Lung (tissue), 12 donors: ENCODE measurements around the gene AP3D1. TPM values are rescaled to one million over a fixed set of nuclear protein-coding genes. Genes with fewer than 3 reads are reported as not detected.

Experiments used
- ATAC-seq: fragments of 200-7000 bp; cut with Tn5 transposase; one replicate; pipeline ENCODE4 v1.9.1; 2020; ENCODE audit warnings: moderate number of reproducible peaks; ENCODE audit not compliant: insufficient read depth, low FRiP score
- DNase-seq, 3 donors: peaks; one replicate each; pipeline ENCODE4 v3.0.0-alpha.2; 2013 to 2017
- H3K27ac ChIP-seq, 2 donors: one replicate each; pipeline ENCODE4 v1.5.1; 2013; ENCODE audit warnings: mild to moderate bottlenecking in 2 of 2, moderate library complexity in 2 of 2, control low read depth in 1 of 2, inconsistent platforms in 1 of 2, low read depth in 1 of 2, low read length in 1 of 2
- H3K27me3 ChIP-seq, 3 donors: one replicate each; pipeline ENCODE4 v1.5.1; 2013; ENCODE audit warnings: low read length in 2 of 3; ENCODE audit not compliant: control insufficient read depth in 3 of 3, insufficient read depth in 3 of 3
- H3K36me3 ChIP-seq, 4 donors: one replicate each; pipeline ENCODE4 v1.5.1; 2013; ENCODE audit warnings: low read length in 4 of 4, mild to moderate bottlenecking in 1 of 4, moderate library complexity in 1 of 4; ENCODE audit not compliant: control insufficient read depth in 4 of 4, insufficient read depth in 4 of 4
- H3K4me1 ChIP-seq, 5 donors: one replicate each; pipeline ENCODE4 v1.5.1; 2013; ENCODE audit warnings: low read length in 5 of 5, mild to moderate bottlenecking in 2 of 5, moderate library complexity in 1 of 5; ENCODE audit not compliant: control insufficient read depth in 5 of 5, insufficient read depth in 5 of 5
- H3K4me3 ChIP-seq: one replicate; pipeline ENCODE4 v1.5.1; 2013; ENCODE audit warnings: mild to moderate bottlenecking, control low read depth, moderate library complexity
- H3K9ac ChIP-seq, 2 donors: one replicate each; pipeline ENCODE4 v1.5.1; 2013; ENCODE audit warnings: low read length in 2 of 2, control low read depth in 1 of 2; ENCODE audit not compliant: insufficient read depth in 1 of 2
- H3K9me3 ChIP-seq, 4 donors: one replicate each; pipeline ENCODE4 v1.5.1; 2013; ENCODE audit warnings: low read length in 3 of 4, mild to moderate bottlenecking in 1 of 4, moderate library complexity in 1 of 4; ENCODE audit not compliant: control insufficient read depth in 4 of 4, insufficient read depth in 3 of 4
- WGBS, 2 donors: extraction: QIAGEN DNeasy Blood & Tissue Kit; methylation state at CpG; one replicate each; pipeline ENCODE4 v1.1.7; 2013; 5-methylcytosine and 5-hydroxymethylcytosine counted together
- polyA plus RNA-seq, 2 donors: library from polyadenylated mRNA; stranded (reverse); fragments of 200-250 nt; gene quantifications; one replicate each; pipeline ENCODE4 v1.2.1, GENCODE V29; 2013
- total RNA-seq, 2 donors: library from RNA; depleted of rRNA in 1 of 2; stranded (reverse); fragments of >200 nt in 1 of 2; gene quantifications; one replicate each; pipeline ENCODE4 v1.2.1, GENCODE V29; 2014 to 2021
- TF ChIP-seq, protein P1 (sequence below): IDR thresholded peaks from 2 replicates; pipeline ENCODE4 v1.5.1; 2012; ENCODE audit warnings: mild to moderate bottlenecking; ENCODE audit errors: control extremely low read depth, extremely low read depth
- donor health status: control.
- donor health status: control.
- donor health status: Bipolar disorder and iron deficiency.
- donor health status: healthy.
- donor health status: DM: yes; HTN: yes; CAD: no.

Gene AP3D1
- total and polyA plus RNA-seq, 4 donors: 55.3 to 144 (median 85.4) TPM

GRCh38 chr19:2122982-2123381 lies 28.4 kb downstream of the AP3D1 start:
- DNase-seq: no peak
- no peak for ATAC-seq
- Histone ChIP-seq H3K36me3 (peaks cover 11 to 78% (median 32%) of the 10 kb centered on the region in 4 donors), H3K4me3 (no peak overlapping the region), H3K27ac (no peak overlapping the region), H3K9ac (no peak overlapping the region), H3K27me3 (no peaks in the 10 kb centered on the region), H3K4me1 (no peaks in the 10 kb centered on the region), H3K9me3 (no peaks in the 10 kb centered on the region)
- WGBS, 2 donors: 93% methylated on average over 10 of the region's 10 CpGs
- TF ChIP-seq, protein P1, sequence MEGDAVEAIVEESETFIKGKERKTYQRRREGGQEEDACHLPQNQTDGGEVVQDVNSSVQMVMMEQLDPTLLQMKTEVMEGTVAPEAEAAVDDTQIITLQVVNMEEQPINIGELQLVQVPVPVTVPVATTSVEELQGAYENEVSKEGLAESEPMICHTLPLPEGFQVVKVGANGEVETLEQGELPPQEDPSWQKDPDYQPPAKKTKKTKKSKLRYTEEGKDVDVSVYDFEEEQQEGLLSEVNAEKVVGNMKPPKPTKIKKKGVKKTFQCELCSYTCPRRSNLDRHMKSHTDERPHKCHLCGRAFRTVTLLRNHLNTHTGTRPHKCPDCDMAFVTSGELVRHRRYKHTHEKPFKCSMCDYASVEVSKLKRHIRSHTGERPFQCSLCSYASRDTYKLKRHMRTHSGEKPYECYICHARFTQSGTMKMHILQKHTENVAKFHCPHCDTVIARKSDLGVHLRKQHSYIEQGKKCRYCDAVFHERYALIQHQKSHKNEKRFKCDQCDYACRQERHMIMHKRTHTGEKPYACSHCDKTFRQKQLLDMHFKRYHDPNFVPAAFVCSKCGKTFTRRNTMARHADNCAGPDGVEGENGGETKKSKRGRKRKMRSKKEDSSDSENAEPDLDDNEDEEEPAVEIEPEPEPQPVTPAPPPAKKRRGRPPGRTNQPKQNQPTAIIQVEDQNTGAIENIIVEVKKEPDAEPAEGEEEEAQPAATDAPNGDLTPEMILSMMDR: no peak

- H3K4me3 ChIP-seq: no peak overlapping the region
- peaks cover 11 to 77% (median 34%) of the 10 kb centered on the region in 4 donors for H3K36me3 ChIP-seq
- TF ChIP-seq, protein P1: no peak
- no peak for ATAC-seq
- H3K9me3 ChIP-seq: no peaks in the 10 kb centered on the region
- no peaks in the 10 kb centered on the region for H3K4me1 ChIP-seq
- H3K9ac ChIP-seq: no peak overlapping the region
- DNase-seq: no peak
- WGBS, 2 donors: 92 to 96% methylated on average over 15 of the region's 15 CpGs
- H3K27me3 ChIP-seq: no peaks in the 10 kb centered on the region
- no peak overlapping the region for H3K27ac ChIP-seq
These were observed 29.1 kb downstream of the AP3D1 start for GRCh38 chr19:2122251-2122650.

DNA sequence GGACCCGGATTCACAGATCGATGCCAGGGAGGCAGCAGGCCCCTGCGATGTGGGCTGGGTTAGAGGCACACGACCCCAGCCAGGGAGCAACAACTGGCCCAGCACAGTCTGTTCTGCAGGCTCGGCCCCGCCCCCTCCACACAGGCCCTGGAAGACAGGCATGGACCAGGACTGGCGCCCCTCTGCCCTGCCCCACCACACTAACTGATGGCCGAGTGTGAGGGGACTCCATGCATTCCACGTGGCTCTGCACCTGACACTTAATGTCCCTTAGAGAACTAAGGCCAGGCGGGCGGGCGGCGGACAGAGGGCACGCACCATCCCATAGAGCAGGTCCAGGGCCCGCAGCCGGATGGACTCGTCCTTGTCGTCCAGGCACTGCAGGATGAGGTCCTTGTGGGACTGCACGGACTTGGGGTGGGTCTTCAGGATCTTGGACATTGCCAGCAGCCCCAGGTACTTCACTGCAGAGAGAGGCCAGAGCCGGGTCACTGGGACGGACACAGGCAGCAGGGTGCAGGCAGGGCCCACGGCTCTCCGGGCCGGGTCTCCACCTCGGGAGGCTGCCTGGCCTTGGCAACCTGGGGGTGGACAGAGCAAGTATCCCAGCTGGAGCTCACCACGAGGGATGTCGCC lies 29.8 kb downstream of the AP3D1 start:
- DNase-seq: no peak
- no peaks in the 10 kb centered on the region for H3K9me3 ChIP-seq
- no peaks in the 10 kb centered on the region for H3K27me3 ChIP-seq
- TF ChIP-seq, protein P1: no peak
- WGBS, 2 donors: 94 to 98% methylated on average over 26 to 27 of the region's 27 CpGs
- peaks cover 14 to 77% (median 32%) of the 10 kb centered on the region in 4 donors for H3K36me3 ChIP-seq
- H3K4me1 ChIP-seq: no peaks in the 10 kb centered on the region
- no peak for ATAC-seq
- H3K9ac ChIP-seq: no peak overlapping the region
- no peak overlapping the region for H3K4me3 ChIP-seq
- no peak overlapping the region for H3K27ac ChIP-seq

DNA sequence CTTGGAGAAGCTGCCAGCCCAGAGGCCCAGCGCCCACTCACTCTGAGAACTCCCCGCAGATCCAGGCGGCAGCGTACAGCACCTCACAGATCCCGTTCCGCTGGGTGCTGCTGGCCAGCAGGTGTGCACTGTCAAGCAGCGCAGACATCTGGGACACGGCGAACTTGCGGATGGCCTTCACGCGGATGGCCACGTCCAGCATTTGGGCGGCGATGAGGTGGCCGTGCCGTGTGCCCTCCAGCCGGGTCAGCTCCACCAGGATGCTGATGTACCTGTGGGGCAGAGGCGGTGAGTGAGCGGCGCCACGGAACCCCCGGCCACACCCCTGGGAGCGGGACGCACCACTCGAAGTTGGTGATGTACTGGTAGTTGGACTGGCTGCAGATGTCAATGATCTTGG lies 30.5 kb downstream of the AP3D1 start:
- no peak for DNase-seq
- H3K9ac ChIP-seq: no peak overlapping the region
- WGBS, 2 donors: 96 to 98% methylated on average over 26 of the region's 26 CpGs
- peaks cover 14 to 81% (median 36%) of the 10 kb centered on the region in 4 donors for H3K36me3 ChIP-seq
- H3K4me3 ChIP-seq: no peak overlapping the region
- ATAC-seq: no peak
- H3K27ac ChIP-seq: no peak overlapping the region
- H3K9me3 ChIP-seq: no peaks in the 10 kb centered on the region
- no peaks in the 10 kb centered on the region for H3K27me3 ChIP-seq
- TF ChIP-seq, protein P1: no peak
- H3K4me1 ChIP-seq: no peaks in the 10 kb centered on the region
